ENCODE data around the gene MEDAG. TPM values are rescaled to one million over a fixed set of nuclear protein-coding genes. Genes with fewer than 3 reads are reported as not detected.
A peak's percentile ranks its signal among the peaks of the same experiment; 100 is the strongest.

MEDAG gene
- total RNA-seq, 1 experiment from 2014 or later = not detected

- H3K36me3 ChIP-seq (ENCODE audit: insufficient read depth, low read length, poor library complexity, severe bottlenecking) = no peaks in the 10 kb centered on the region
- ChIA-PET POLR2A (ENCODE audit: low non-redundant PET) (no interaction called here), CTCF (no interaction called here)
- H3K9me3 ChIP-seq (ENCODE audit: low read depth, low read length, poor library complexity, severe bottlenecking) = peaks cover 2% of the 10 kb centered on the region
- H3K4me3 ChIP-seq (ENCODE audit: low read depth, low read length, poor library complexity, severe bottlenecking) = no peak overlapping the region
- DNase-seq (ENCODE audit: low spot score) = no peak
- H3K4me1 ChIP-seq (ENCODE audit: insufficient read depth, low read length, poor library complexity, severe bottlenecking) = peaks cover 22% of the 10 kb centered on the region
- no peak for TF ChIP-seq CTCF (conservative IDR thresholded peaks at IDR 0.05; ENCODE audit: low read depth, low read length)
- TF ChIP-seq EZH2 (IDR thresholded peaks at IDR 0.05; ENCODE audit: borderline replicate concordance, low read depth, low read length, poor library complexity, severe bottlenecking) = no peak
- H3K27ac ChIP-seq (ENCODE audit: low read depth, low read length, poor library complexity, severe bottlenecking) = no peak overlapping the region
- intact Hi-C loops (cut with micrococcal nuclease; ENCODE audit: unreplicated experiment) = no loop called here
- H3K27me3 ChIP-seq (replicated peaks; ENCODE audit: insufficient read depth, low read depth, low read length, poor library complexity) = no peaks in the 10 kb centered on the region
- BruUV-seq (replicated peaks) = no TSS peak
Observed at GRCh38 chr13:30880856-30881155, 25.3 kb upstream of the MEDAG start.

GRCh38 chr13:30881191-30881651 is 24.9 kb upstream of the MEDAG start:
- POLR2A ChIA-PET (ENCODE audit: low non-redundant PET) = no interaction called here

GRCh38 chr13:30882026-30882850 is 23.8 kb upstream of the MEDAG start:
- CTCF ChIA-PET = no interaction called here
- no peaks in the 10 kb centered on the region for H3K36me3 ChIP-seq (ENCODE audit: insufficient read depth, low read length, poor library complexity, severe bottlenecking)
- H3K4me1 ChIP-seq (ENCODE audit: insufficient read depth, low read length, poor library complexity, severe bottlenecking) = peaks cover 21% of the 10 kb centered on the region
- no TSS peak for BruUV-seq (replicated peaks)
- POLR2A ChIA-PET (ENCODE audit: low non-redundant PET) = no interaction called here
- H3K9me3 ChIP-seq (ENCODE audit: low read depth, low read length, poor library complexity, severe bottlenecking) = peaks cover 2% of the 10 kb centered on the region
- DNase-seq (ENCODE audit: low spot score) = peak; percentile 42
- no peak overlapping the region for H3K27ac ChIP-seq (ENCODE audit: low read depth, low read length, poor library complexity, severe bottlenecking)
- intact Hi-C loops (cut with micrococcal nuclease; ENCODE audit: unreplicated experiment) = no loop called here
- H3K27me3 ChIP-seq (replicated peaks; ENCODE audit: insufficient read depth, low read depth, low read length, poor library complexity) = no peaks in the 10 kb centered on the region
- no peak overlapping the region for H3K4me3 ChIP-seq (ENCODE audit: low read depth, low read length, poor library complexity, severe bottlenecking)
- no peak for TF ChIP-seq EZH2 (IDR thresholded peaks at IDR 0.05; ENCODE audit: borderline replicate concordance, low read depth, low read length, poor library complexity, severe bottlenecking)
- TF ChIP-seq CTCF (conservative IDR thresholded peaks at IDR 0.05; ENCODE audit: low read depth, low read length) = no peak

More at GRCh38 chr13:30881191-30881651, 24.9 kb upstream of the MEDAG start:
- H3K4me1 ChIP-seq (ENCODE audit: insufficient read depth, low read length, poor library complexity, severe bottlenecking) = peaks cover 22% of the 10 kb centered on the region
- BruUV-seq (replicated peaks) = no TSS peak
- H3K27ac ChIP-seq (ENCODE audit: low read depth, low read length, poor library complexity, severe bottlenecking) = no peak overlapping the region
- H3K27me3 ChIP-seq (replicated peaks; ENCODE audit: insufficient read depth, low read depth, low read length, poor library complexity) = no peaks in the 10 kb centered on the region
- no peaks in the 10 kb centered on the region for H3K36me3 ChIP-seq (ENCODE audit: insufficient read depth, low read length, poor library complexity, severe bottlenecking)
- intact Hi-C loops (cut with micrococcal nuclease; ENCODE audit: unreplicated experiment) = no loop called here
- no peak for TF ChIP-seq CTCF (conservative IDR thresholded peaks at IDR 0.05; ENCODE audit: low read depth, low read length)
- TF ChIP-seq EZH2 (IDR thresholded peaks at IDR 0.05; ENCODE audit: borderline replicate concordance, low read depth, low read length, poor library complexity, severe bottlenecking) = no peak
- H3K4me3 ChIP-seq (ENCODE audit: low read depth, low read length, poor library complexity, severe bottlenecking) = no peak overlapping the region
- H3K9me3 ChIP-seq (ENCODE audit: low read depth, low read length, poor library complexity, severe bottlenecking) = peaks cover 2% of the 10 kb centered on the region
- DNase-seq (ENCODE audit: low spot score) = no peak
- CTCF ChIA-PET = no interaction called here

Measured in A673 (cell line).